ENCODE measurements around the gene NIT2.

- no peak for TF ChIP-seq CTCF (IDR thresholded peaks at IDR 0.05; ENCODE audit: low read depth, low read length, poor library complexity, severe bottlenecking)
- TF ChIP-seq EZH2phosphoT487 (IDR thresholded peaks at IDR 0.05; ENCODE audit: borderline replicate concordance, low read length), result no peak
Measured at GRCh38 chr3:100311011-100311410, 23.5 kb upstream of the NIT2 start.
